Adrenal gland (tissue), 5 donors: ENCODE measurements around the gene IL17RC.

Source experiments
- CTCF ChIP-seq, 6 experiments: fragments of 450-650 bp in 4 of 6; fragments of 200-600 bp in 2 of 6; sonication (generic) in 1 of 6; IDR thresholded peaks; 1 replicate in 5 of 6; 2 replicates in 1 of 6; pipeline versions ENCODE4 v1.5.1 to v1.8.0; 2016 to 2021; ENCODE audit warnings: antibody characterized with exemption in 6 of 6, mild to moderate bottlenecking in 2 of 6, moderate library complexity in 1 of 6
- POLR2A ChIP-seq, 2 donors: fragments of 450-650 bp; IDR thresholded peaks; one replicate each; pipeline ENCODE4 v1.6.1; 2017; ENCODE audit warnings: antibody characterized with exemption in 2 of 2, mild to moderate bottlenecking in 2 of 2, moderate library complexity in 1 of 2
- donor health status: DM: no; HTN: no; CAD: no.

DNA sequence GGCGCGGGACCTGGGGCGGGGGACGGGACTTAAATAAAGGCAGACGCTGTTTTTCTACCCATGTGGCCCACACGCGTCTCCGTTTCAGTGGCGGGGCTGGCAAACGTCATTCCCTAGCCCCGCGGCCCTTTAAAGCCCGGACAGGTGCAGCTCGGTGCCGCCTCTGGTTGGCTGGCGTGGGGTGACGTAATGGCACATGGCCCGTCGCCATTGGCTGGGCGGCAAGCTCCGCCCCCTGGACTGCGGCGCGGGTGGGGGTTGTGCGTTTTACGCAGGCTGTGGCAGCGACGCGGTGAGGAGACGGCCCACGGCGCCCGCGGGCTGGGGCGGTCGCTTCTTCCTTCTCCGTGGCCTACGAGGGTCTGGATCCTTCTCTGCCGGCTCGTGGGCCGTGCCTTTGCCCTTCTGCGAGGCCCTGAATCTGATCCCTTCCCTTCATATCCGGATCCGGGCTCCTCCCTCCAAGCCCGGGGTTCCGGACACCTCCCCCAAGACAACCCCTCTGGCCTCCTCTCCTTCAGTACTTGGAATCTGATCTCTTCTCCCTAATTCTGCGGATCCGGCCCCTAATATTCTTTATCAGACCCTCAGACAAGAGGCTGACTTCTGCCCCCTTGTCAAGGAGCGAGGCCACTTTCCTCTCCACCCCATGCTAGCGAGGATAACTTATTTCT, 16.8 kb downstream of the IL17RC start, which contains the start of gene CRELD1:
- TF ChIP-seq CTCF (IDR thresholded peaks at IDR 0.05) (no peak), POLR2A (IDR thresholded peaks at IDR 0.05) (peak; percentile 84 to 89)
